Measurements from ENCODE around the gene CIRBP. TPM values are rescaled to one million over a fixed set of nuclear protein-coding genes. Genes with fewer than 3 reads are reported as not detected.

CIRBP gene
- total and polyA plus RNA-seq, 9 of the 15 experiments (the other 6 are each of a cell fraction or from before 2014, with no cell fraction given), result 20.5 to 327 (median 176) TPM

DNA sequence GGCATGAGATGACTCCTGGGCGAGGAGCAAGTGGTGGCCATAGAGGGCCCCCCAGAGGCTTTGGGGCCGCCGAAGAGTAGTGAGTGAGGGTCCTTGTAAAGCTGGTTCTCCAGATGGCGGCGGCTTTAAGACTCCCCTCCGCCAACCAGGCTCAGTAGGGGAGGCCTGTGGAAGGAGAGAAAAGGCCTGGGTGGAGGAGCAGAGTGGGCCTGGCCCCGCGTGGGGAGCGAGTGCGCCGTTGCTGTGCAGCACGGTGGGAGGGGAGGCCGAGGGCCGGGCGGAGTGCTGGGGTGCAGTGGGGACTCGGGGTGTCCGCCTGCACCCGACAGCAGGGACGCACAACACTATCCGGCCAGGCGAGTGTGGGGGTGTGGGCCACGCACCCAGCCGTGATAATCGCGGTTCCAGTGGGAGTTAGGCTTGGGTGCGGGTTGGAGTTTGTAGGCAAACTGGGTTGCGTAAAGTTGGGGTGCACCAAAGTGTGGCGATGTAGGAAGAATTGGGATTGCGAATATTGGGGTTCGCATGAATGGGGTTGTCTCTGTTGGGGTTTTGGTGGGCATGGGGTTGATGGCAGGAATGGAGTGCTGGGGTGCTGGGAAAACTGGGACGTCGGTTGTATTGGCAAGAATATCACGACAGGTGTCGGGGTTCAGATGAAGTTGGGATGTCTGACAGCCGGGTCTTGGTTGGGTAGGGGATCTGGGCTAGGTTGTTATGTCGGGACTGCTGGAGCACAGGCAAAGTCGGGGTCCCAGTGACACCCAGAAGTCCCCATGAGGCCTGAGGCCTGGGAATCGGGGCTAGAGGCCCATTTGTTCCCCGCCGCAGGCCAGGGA lies 687 bp upstream of the CIRBP start (continued):
- TF ChIP-seq PHF21A (IDR thresholded peaks at IDR 0.05; ENCODE audit: borderline replicate concordance, low read depth) (peak; percentile 92; the same call in 1 of the 2 replicates), SMARCA5 (IDR thresholded peaks at IDR 0.05) (0 out of 2 replicates have a peak, but pooled peaks have one; percentile 23), ZNF740 (CRISPR knock-in tag; IDR thresholded peaks at IDR 0.05) (peak; percentile 53; the same call in 1 of the 2 replicates), ZNF740 (tag; IDR thresholded peaks at IDR 0.05) (no peak), GABPB1 (CRISPR knock-in tag; IDR thresholded peaks at IDR 0.05) (no peak), RREB1 (CRISPR knock-in tag; IDR thresholded peaks at IDR 0.05) (no peak), GATA2 (CRISPR knock-in tag; IDR thresholded peaks at IDR 0.05) (no peak), PML (IDR thresholded peaks at IDR 0.05; ENCODE audit: low read length) (no peak), HDGF (IDR thresholded peaks at IDR 0.05) (0 out of 2 replicates have a peak, but pooled peaks have one; percentile 17), E2F3 (CRISPR knock-in tag; IDR thresholded peaks at IDR 0.05) (no peak), HNRNPH1 (optimal IDR thresholded peaks at IDR 0.05; ENCODE audit: low read depth, low read length) (no peak), RHOXF2B (CRISPR knock-in tag; conservative IDR thresholded peaks at IDR 0.05) (no peak), RAD51 (IDR thresholded peaks at IDR 0.05; ENCODE audit: borderline replicate concordance, low read depth) (no peak), XRCC5 (IDR thresholded peaks at IDR 0.05; ENCODE audit: low read depth, low read length) (no peak)
- TF ChIP-seq, protein P1, sequence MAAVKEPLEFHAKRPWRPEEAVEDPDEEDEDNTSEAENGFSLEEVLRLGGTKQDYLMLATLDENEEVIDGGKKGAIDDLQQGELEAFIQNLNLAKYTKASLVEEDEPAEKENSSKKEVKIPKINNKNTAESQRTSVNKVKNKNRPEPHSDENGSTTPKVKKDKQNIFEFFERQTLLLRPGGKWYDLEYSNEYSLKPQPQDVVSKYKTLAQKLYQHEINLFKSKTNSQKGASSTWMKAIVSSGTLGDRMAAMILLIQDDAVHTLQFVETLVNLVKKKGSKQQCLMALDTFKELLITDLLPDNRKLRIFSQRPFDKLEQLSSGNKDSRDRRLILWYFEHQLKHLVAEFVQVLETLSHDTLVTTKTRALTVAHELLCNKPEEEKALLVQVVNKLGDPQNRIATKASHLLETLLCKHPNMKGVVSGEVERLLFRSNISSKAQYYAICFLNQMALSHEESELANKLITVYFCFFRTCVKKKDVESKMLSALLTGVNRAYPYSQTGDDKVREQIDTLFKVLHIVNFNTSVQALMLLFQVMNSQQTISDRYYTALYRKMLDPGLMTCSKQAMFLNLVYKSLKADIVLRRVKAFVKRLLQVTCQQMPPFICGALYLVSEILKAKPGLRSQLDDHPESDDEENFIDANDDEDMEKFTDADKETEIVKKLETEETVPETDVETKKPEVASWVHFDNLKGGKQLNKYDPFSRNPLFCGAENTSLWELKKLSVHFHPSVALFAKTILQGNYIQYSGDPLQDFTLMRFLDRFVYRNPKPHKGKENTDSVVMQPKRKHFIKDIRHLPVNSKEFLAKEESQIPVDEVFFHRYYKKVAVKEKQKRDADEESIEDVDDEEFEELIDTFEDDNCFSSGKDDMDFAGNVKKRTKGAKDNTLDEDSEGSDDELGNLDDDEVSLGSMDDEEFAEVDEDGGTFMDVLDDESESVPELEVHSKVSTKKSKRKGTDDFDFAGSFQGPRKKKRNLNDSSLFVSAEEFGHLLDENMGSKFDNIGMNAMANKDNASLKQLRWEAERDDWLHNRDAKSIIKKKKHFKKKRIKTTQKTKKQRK (IDR thresholded peaks at IDR 0.05; ENCODE audit: borderline replicate concordance, low read depth, low read length), result no peak
- TF ChIP-seq, protein P2, sequence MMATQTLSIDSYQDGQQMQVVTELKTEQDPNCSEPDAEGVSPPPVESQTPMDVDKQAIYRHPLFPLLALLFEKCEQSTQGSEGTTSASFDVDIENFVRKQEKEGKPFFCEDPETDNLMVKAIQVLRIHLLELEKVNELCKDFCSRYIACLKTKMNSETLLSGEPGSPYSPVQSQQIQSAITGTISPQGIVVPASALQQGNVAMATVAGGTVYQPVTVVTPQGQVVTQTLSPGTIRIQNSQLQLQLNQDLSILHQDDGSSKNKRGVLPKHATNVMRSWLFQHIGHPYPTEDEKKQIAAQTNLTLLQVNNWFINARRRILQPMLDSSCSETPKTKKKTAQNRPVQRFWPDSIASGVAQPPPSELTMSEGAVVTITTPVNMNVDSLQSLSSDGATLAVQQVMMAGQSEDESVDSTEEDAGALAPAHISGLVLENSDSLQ (IDR thresholded peaks at IDR 0.05), result no peak

Data from K562 (cell line).